SJCRH30 (cell line): ENCODE measurements around the gene GFY. TPM values are rescaled to one million over a fixed set of nuclear protein-coding genes. Genes with fewer than 3 reads are reported as not detected.

Experiments
- DNase-seq, 2 experiments: peaks; one replicate each; pipeline ENCODE4 v3.0.0-alpha.2; 2015 to 2020
- H3K27ac ChIP-seq: fragments of 250-450 bp; sonication (Bioruptor Pico); 2 replicates; pipeline ENCODE4 v1.5.1; 2020; ENCODE audit warnings: mild to moderate bottlenecking, moderate library complexity
- H3K27me3 ChIP-seq: fragments of 250-450 bp; sonication (Bioruptor Pico); 2 replicates; pipeline ENCODE4 v1.5.1; 2020; ENCODE audit warnings: mild to moderate bottlenecking, moderate library complexity
- H3K36me3 ChIP-seq: fragments of 250-450 bp; sonication (Bioruptor Pico); 2 replicates; pipeline ENCODE4 v1.5.1; 2020; ENCODE audit warnings: mild to moderate bottlenecking, moderate library complexity
- H3K4me1 ChIP-seq: fragments of 250-450 bp; sonication (Bioruptor Pico); 2 replicates; pipeline ENCODE4 v1.5.1; 2020; ENCODE audit warnings: mild to moderate bottlenecking, moderate library complexity
- H3K4me3 ChIP-seq: fragments of 250-450 bp; sonication (Bioruptor Pico); 2 replicates; pipeline ENCODE4 v1.5.1; 2020; ENCODE audit warnings: mild to moderate bottlenecking, moderate library complexity
- H3K9me3 ChIP-seq: fragments of 250-450 bp; sonication (Bioruptor Pico); replicated peaks from 2 replicates; pipeline ENCODE4 v1.5.1; 2020; ENCODE audit warnings: mild to moderate bottlenecking, moderate library complexity
- total RNA-seq: library from RNA; depleted of rRNA; stranded (reverse); fragments of >200 nt; shearing (Covaris generic); gene quantifications from 2 replicates; pipeline ENCODE4 v1.2.3, GENCODE V29; 2014; rRNA removed

GFY gene
- total RNA-seq, result not detected in 2 replicates

- H3K4me3 ChIP-seq, result no peak within 1 kb of the TSS
- no peak for DNase-seq
- no peak within 1 kb of the TSS for H3K27ac ChIP-seq
- H3K4me1 ChIP-seq, result no peaks in the 10 kb centered on the region; the same call in 1 of the 2 replicates
- peaks cover 50% of the 10 kb centered on the region for H3K27me3 ChIP-seq
- H3K36me3 ChIP-seq, result no peaks in the 10 kb centered on the region
- no peaks in the 10 kb centered on the region for H3K9me3 ChIP-seq
These were observed at the start of gene GFY for GRCh38 chr19:49425178-49425577. GFY (plus strand) TSS chr19:49425388; CDS start chr19:49426431, 1,043 bp downstream.

GRCh38 chr19:49378512-49378911 lies 46.7 kb upstream of the GFY start:
- Histone ChIP-seq H3K36me3 (no peaks in the 10 kb centered on the region), H3K9me3 (0 out of 2 replicates have a peak, but pooled peaks cover 3% of the 10 kb centered on the region), H3K27me3 (no peaks in the 10 kb centered on the region; the same call in 1 of the 2 replicates), H3K27ac (no peak overlapping the region), H3K4me1 (no peaks in the 10 kb centered on the region), H3K4me3 (no peak overlapping the region)
- DNase-seq, result no peak

GRCh38 chr19:49380391-49380790 lies 44.8 kb upstream of the GFY start:
- Histone ChIP-seq H3K36me3 (no peaks in the 10 kb centered on the region), H3K27me3 (no peaks in the 10 kb centered on the region; the same call in 1 of the 2 replicates), H3K4me3 (no peak overlapping the region), H3K27ac (no peak overlapping the region), H3K4me1 (no peaks in the 10 kb centered on the region), H3K9me3 (0 out of 2 replicates have a peak, but pooled peaks cover 3% of the 10 kb centered on the region)
- DNase-seq, result no peak

GRCh38 chr19:49382639-49383038 lies 42.5 kb upstream of the GFY start:
- no peak for DNase-seq
- Histone ChIP-seq H3K27ac (no peak overlapping the region), H3K27me3 (no peaks in the 10 kb centered on the region; the same call in 1 of the 2 replicates), H3K4me1 (no peaks in the 10 kb centered on the region), H3K9me3 (0 out of 2 replicates have a peak, but pooled peaks cover 3% of the 10 kb centered on the region), H3K4me3 (no peak overlapping the region), H3K36me3 (no peaks in the 10 kb centered on the region)

GRCh38 chr19:49383599-49383998 lies 41.6 kb upstream of the GFY start:
- Histone ChIP-seq H3K4me3 (no peak overlapping the region), H3K36me3 (no peaks in the 10 kb centered on the region), H3K27me3 (no peaks in the 10 kb centered on the region; the same call in 1 of the 2 replicates), H3K27ac (no peak overlapping the region), H3K4me1 (no peaks in the 10 kb centered on the region), H3K9me3 (0 out of 2 replicates have a peak, but pooled peaks cover 3% of the 10 kb centered on the region)
- DNase-seq, result no peak

GRCh38 chr19:49387936-49388372 lies 37.2 kb upstream of the GFY start, which contains the start of gene KASH5:
KASH5 (plus strand) TSS chr19:49388249; CDS start chr19:49390884, 2,635 bp downstream.
- H3K36me3 ChIP-seq, result no peaks in the 10 kb centered on the region
- H3K27ac ChIP-seq, result no peak within 1 kb of the TSS
- DNase-seq, result no peak
- H3K4me3 ChIP-seq, result no peak within 1 kb of the TSS
- H3K9me3 ChIP-seq, result no peaks in the 10 kb centered on the region
- no peaks in the 10 kb centered on the region for H3K27me3 ChIP-seq
- no peaks in the 10 kb centered on the region for H3K4me1 ChIP-seq

GRCh38 chr19:49389406-49389805 lies 35.8 kb upstream of the GFY start:
- Histone ChIP-seq H3K4me1 (no peaks in the 10 kb centered on the region), H3K27me3 (no peaks in the 10 kb centered on the region), H3K4me3 (no peak overlapping the region), H3K36me3 (no peaks in the 10 kb centered on the region), H3K27ac (no peak overlapping the region), H3K9me3 (no peaks in the 10 kb centered on the region)
- DNase-seq, result no peak

GRCh38 chr19:49390131-49390928 lies 34.9 kb upstream of the GFY start:
- Histone ChIP-seq H3K27ac (no peak overlapping the region), H3K9me3 (no peaks in the 10 kb centered on the region), H3K4me1 (no peaks in the 10 kb centered on the region), H3K36me3 (no peaks in the 10 kb centered on the region), H3K27me3 (peaks cover 6% of the 10 kb centered on the region), H3K4me3 (no peak overlapping the region)
- DNase-seq, result no peak

- H3K9me3 ChIP-seq, result no peaks in the 10 kb centered on the region
These were observed 34.2 kb upstream of the GFY start for GRCh38 chr19:49390929-49391359.

GRCh38 chr19:49391581-49392399 lies 33.4 kb upstream of the GFY start:
- DNase-seq, result peak; percentile 73 to 87
- no peaks in the 10 kb centered on the region for H3K9me3 ChIP-seq
- no peaks in the 10 kb centered on the region for H3K36me3 ChIP-seq
- no peak overlapping the region for H3K27ac ChIP-seq
- no peaks in the 10 kb centered on the region for H3K4me1 ChIP-seq
- peaks cover 11% of the 10 kb centered on the region for H3K27me3 ChIP-seq
- no peak overlapping the region for H3K4me3 ChIP-seq

More at GRCh38 chr19:49390929-49391359, 34.2 kb upstream of the GFY start:
- no peaks in the 10 kb centered on the region for H3K36me3 ChIP-seq
- DNase-seq, result no peak
- H3K27ac ChIP-seq, result no peak overlapping the region
- H3K27me3 ChIP-seq, result peaks cover 8% of the 10 kb centered on the region
- no peaks in the 10 kb centered on the region for H3K4me1 ChIP-seq
- H3K4me3 ChIP-seq, result no peak overlapping the region

- Histone ChIP-seq H3K9me3 (no peaks in the 10 kb centered on the region), H3K4me1 (no peaks in the 10 kb centered on the region), H3K4me3 (no peak overlapping the region), H3K27me3 (peaks cover 11% of the 10 kb centered on the region), H3K27ac (no peak overlapping the region), H3K36me3 (no peaks in the 10 kb centered on the region)
- no peak for DNase-seq
These were observed 31.3 kb upstream of the GFY start for GRCh38 chr19:49393881-49394280.

GRCh38 chr19:49395581-49396407 lies 29.4 kb upstream of the GFY start:
- no peaks in the 10 kb centered on the region for H3K9me3 ChIP-seq
- H3K36me3 ChIP-seq, result no peaks in the 10 kb centered on the region
- no peak overlapping the region for H3K4me3 ChIP-seq
- H3K27ac ChIP-seq, result no peak overlapping the region
- peaks cover 16% of the 10 kb centered on the region for H3K27me3 ChIP-seq
- no peak for DNase-seq
- H3K4me1 ChIP-seq, result no peaks in the 10 kb centered on the region

GRCh38 chr19:49396738-49397505 lies 28.3 kb upstream of the GFY start:
- H3K9me3 ChIP-seq, result no peaks in the 10 kb centered on the region
- no peaks in the 10 kb centered on the region for H3K4me1 ChIP-seq
- DNase-seq, result no peak
- no peaks in the 10 kb centered on the region for H3K36me3 ChIP-seq
- no peak overlapping the region for H3K27ac ChIP-seq
- no peak overlapping the region for H3K4me3 ChIP-seq
- H3K27me3 ChIP-seq, result peaks cover 17% of the 10 kb centered on the region
